HG02798 (cell line): ENCODE data around the gene USP22.

Experiments used
- ATAC-seq: cut with Tn5 transposase; IDR thresholded peaks from one replicate; pipeline ENCODE4 v1.9.1; 2021; ENCODE audit warnings: mild to moderate bottlenecking; ENCODE audit not compliant: unreplicated experiment, poor library complexity

USP22 gene

GRCh38 chr17:21004016-21004930 is 38.5 kb downstream of the USP22 start:
- ATAC-seq: no peak

GRCh38 chr17:21003007-21003621 is 39.7 kb downstream of the USP22 start:
- ATAC-seq: no peak

GRCh38 chr17:21002309-21003006 is 40.4 kb downstream of the USP22 start:
- no peak for ATAC-seq

GRCh38 chr17:21001813-21002221 is 41.0 kb downstream of the USP22 start:
- ATAC-seq: no peak

- no peak for ATAC-seq
These were observed 41.5 kb downstream of the USP22 start for GRCh38 chr17:21001111-21001812.

GRCh38 chr17:20999841-21000532 is 42.8 kb downstream of the USP22 start:
- no peak for ATAC-seq

GRCh38 chr17:20999044-20999573 is 43.7 kb downstream of the USP22 start:
- ATAC-seq: no peak

GRCh38 chr17:20998571-20999043 is 44.2 kb downstream of the USP22 start:
- ATAC-seq: no peak

- ATAC-seq: no peak
These were observed 44.9 kb downstream of the USP22 start for GRCh38 chr17:20997711-20998570.

- ATAC-seq: no peak
These were observed 45.8 kb downstream of the USP22 start for GRCh38 chr17:20996724-20997615.

GRCh38 chr17:20995873-20996723 is 46.7 kb downstream of the USP22 start:
- no peak for ATAC-seq

GRCh38 chr17:20995164-20995872 is 47.5 kb downstream of the USP22 start:
- no peak for ATAC-seq

- ATAC-seq: no peak
These were observed 48.0 kb downstream of the USP22 start for GRCh38 chr17:20994779-20995149.

GRCh38 chr17:20993863-20994778 is 48.7 kb downstream of the USP22 start:
- no peak for ATAC-seq
